Measurements from ENCODE around the gene NRAP. TPM values are rescaled to one million over a fixed set of nuclear protein-coding genes. Genes with fewer than 3 reads are reported as not detected.

NRAP gene
- total and polyA plus RNA-seq, 10 of the 15 experiments (the other 5 are each of a cell fraction or from before 2014, with no cell fraction given) = not detected

DNA sequence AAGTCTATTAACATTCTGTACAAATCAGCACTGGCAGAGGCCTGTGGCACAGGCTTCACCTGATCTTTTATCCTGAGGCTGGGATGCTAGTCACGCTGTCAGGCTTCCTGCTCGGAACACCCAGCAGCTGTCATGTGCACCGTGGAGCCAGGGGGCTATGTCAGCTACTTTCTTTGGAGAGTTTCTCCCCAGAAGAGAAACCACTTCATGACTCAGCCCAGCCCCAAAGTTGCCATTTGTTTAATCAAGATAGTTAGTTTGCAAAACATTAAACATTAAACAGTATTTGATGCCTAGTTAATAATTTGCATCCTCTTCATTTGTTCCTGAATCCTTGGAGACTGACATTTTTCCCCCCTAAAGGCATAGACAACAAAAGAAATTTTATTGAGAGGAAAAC is 111.1 kb downstream of the NRAP start, which contains the start of gene HABP2:
Gene HABP2, plus strand, starts transcription at position 353 of the 400 bp plus-strand sequence. CDS start 69 bp downstream, outside the sequence.
- ChIA-PET RAD21 (ENCODE audit: unreplicated experiment) (no interaction called here), SMC1A (ENCODE audit: uncharacterized antibody, unreplicated experiment) (no interaction called here), POLR2A (no interaction called here), CTCF (no interaction called here)
- no TSS peak for BruUV-seq (replicated peaks)
- no peak within 1 kb of the TSS for H2AFZ ChIP-seq (ENCODE audit: control insufficient read depth, low read depth, low read length)
- H3K4me1 ChIP-seq (ENCODE audit: control insufficient read depth, insufficient read depth, low read length) = no peaks in the 10 kb centered on the region; the same call in 1 of the 2 replicates
- no peak within 1 kb of the TSS for H3K4me3 ChIP-seq
- H3K27ac ChIP-seq (ENCODE audit: control insufficient read depth, insufficient read depth) = no peak within 1 kb of the TSS
- TF ChIP-seq CHD1 (IDR thresholded peaks at IDR 0.05; ENCODE audit: low read depth, low read length) = no peak
- no peak for TF ChIP-seq POU2F2 (IDR thresholded peaks at IDR 0.05; ENCODE audit: borderline replicate concordance, low read depth, low read length)
- TF ChIP-seq TCF3 (IDR thresholded peaks at IDR 0.05; ENCODE audit: borderline replicate concordance, insufficient read depth, low read depth, low read length) = no peak
- no peak for TF ChIP-seq RUNX3 (IDR thresholded peaks at IDR 0.05; ENCODE audit: low read length)
- TF ChIP-seq, protein P1, sequence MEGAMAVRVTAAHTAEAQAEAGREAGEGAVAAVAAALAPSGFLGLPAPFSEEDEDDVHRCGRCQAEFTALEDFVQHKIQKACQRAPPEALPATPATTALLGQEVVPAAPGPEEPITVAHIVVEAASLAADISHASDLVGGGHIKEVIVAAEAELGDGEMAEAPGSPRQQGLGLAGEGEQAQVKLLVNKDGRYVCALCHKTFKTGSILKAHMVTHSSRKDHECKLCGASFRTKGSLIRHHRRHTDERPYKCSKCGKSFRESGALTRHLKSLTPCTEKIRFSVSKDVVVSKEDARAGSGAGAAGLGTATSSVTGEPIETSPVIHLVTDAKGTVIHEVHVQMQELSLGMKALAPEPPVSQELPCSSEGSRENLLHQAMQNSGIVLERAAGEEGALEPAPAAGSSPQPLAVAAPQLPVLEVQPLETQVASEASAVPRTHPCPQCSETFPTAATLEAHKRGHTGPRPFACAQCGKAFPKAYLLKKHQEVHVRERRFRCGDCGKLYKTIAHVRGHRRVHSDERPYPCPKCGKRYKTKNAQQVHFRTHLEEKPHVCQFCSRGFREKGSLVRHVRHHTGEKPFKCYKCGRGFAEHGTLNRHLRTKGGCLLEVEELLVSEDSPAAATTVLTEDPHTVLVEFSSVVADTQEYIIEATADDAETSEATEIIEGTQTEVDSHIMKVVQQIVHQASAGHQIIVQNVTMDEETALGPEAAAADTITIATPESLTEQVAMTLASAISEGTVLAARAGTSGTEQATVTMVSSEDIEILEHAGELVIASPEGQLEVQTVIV (IDR thresholded peaks at IDR 0.05; ENCODE audit: borderline replicate concordance, partially characterized antibody) = no peak
- no peaks in the 10 kb centered on the region for H3K36me3 ChIP-seq (ENCODE audit: control insufficient read depth in 2 of 2, insufficient read depth in 2 of 2, low read length in 1 of 2)
- FAIRE-seq (no peak), DNase-seq (ENCODE audit: low read depth, low spot score) (no peak), ATAC-seq (no peak)
- in situ Hi-C loops (cut with MboI) (no loop called here), intact Hi-C loops (cut with micrococcal nuclease; ENCODE audit: unreplicated experiment) (no loop called here)
- no peaks in the 10 kb centered on the region for H4K20me1 ChIP-seq (ENCODE audit: control insufficient read depth, insufficient read depth)
- no peaks in the 10 kb centered on the region for H3K79me2 ChIP-seq (ENCODE audit: control insufficient read depth, insufficient read depth, low read length)
- peaks cover 0 to 4% of the 10 kb centered on the region in 2 experiments; a peak in 3 of 4 replicates for H3K27me3 ChIP-seq (replicated peaks in 1 of 2; ENCODE audit: control insufficient read depth in 2 of 2, insufficient read depth in 2 of 2, low read length in 1 of 2)
- H3K4me2 ChIP-seq (ENCODE audit: control insufficient read depth, insufficient read depth) = no peak within 1 kb of the TSS
- H3K9me3 ChIP-seq (replicated peaks; ENCODE audit: control insufficient read depth, insufficient read depth, low read length) = no peaks in the 10 kb centered on the region; the same call in 2 of the 3 replicates
- H3K9ac ChIP-seq (ENCODE audit: control insufficient read depth, insufficient read depth, low read length) = no peak within 1 kb of the TSS
- WGBS (ENCODE audit: insufficient coverage, insufficient replicate concordance, low lambda C conversion rate, missing lambda C conversion rate) = 62% methylated on average over 3 of the region's 3 CpGs

DNA sequence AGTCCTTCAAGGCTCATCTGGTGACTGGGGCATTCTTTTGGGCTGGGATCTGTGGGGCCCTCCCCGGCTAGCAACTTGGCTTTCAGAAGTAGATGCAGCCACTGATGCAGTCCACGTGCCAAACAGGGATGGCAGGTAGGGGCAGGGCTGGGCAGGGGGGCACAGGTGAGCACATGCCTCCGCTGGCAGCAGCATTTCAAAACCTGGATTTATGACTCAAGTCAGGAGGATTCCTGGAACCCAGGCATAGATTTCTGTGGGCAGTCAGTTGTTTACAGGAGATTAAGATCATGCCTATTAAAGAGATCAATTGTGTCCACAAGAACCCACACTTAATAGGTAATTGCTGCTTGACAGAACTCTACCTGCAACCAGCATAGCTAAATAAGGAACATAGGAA is 111.8 kb downstream of the NRAP start:
- H3K4me3 ChIP-seq = no peak overlapping the region
- H3K9ac ChIP-seq (ENCODE audit: control insufficient read depth, insufficient read depth, low read length) = no peak overlapping the region
- H2AFZ ChIP-seq (ENCODE audit: control insufficient read depth, low read depth, low read length) = no peak overlapping the region
- WGBS (ENCODE audit: insufficient coverage, insufficient replicate concordance, low lambda C conversion rate, missing lambda C conversion rate) = 56% methylated on average over 2 of the region's 3 CpGs
- H3K4me2 ChIP-seq (ENCODE audit: control insufficient read depth, insufficient read depth) = no peak overlapping the region
- CTCF ChIA-PET = no interaction called here
- peaks cover 0 to 3% of the 10 kb centered on the region in 2 experiments; a peak in 3 of 4 replicates for H3K27me3 ChIP-seq (replicated peaks in 1 of 2; ENCODE audit: control insufficient read depth in 2 of 2, insufficient read depth in 2 of 2, low read length in 1 of 2)
- H3K9me3 ChIP-seq (replicated peaks; ENCODE audit: control insufficient read depth, insufficient read depth, low read length) = no peaks in the 10 kb centered on the region; the same call in 2 of the 3 replicates
- ATAC-seq (no peak), DNase-seq (ENCODE audit: low read depth, low spot score) (no peak), FAIRE-seq (no peak)
- no TSS peak for BruUV-seq (replicated peaks)
- H3K36me3 ChIP-seq (ENCODE audit: control insufficient read depth in 2 of 2, insufficient read depth in 2 of 2, low read length in 1 of 2) = no peaks in the 10 kb centered on the region
- H3K4me1 ChIP-seq (ENCODE audit: control insufficient read depth, insufficient read depth, low read length) = no peaks in the 10 kb centered on the region; the same call in 1 of the 2 replicates
- H4K20me1 ChIP-seq (ENCODE audit: control insufficient read depth, insufficient read depth) = no peaks in the 10 kb centered on the region
- H3K79me2 ChIP-seq (ENCODE audit: control insufficient read depth, insufficient read depth, low read length) = no peaks in the 10 kb centered on the region
- RAD21 ChIA-PET (ENCODE audit: unreplicated experiment) = no interaction called here
- intact Hi-C loops (cut with micrococcal nuclease; ENCODE audit: unreplicated experiment) = no loop called here
- in situ Hi-C loops (cut with MboI) = no loop called here
- POLR2A ChIA-PET = no interaction called here
- no peak overlapping the region for H3K27ac ChIP-seq (ENCODE audit: control insufficient read depth, insufficient read depth)
- SMC1A ChIA-PET (ENCODE audit: uncharacterized antibody, unreplicated experiment) = no interaction called here
- no peak for TF ChIP-seq KLF5 (IDR thresholded peaks at IDR 0.05; ENCODE audit: partially characterized antibody)
- TF ChIP-seq, protein P2, sequence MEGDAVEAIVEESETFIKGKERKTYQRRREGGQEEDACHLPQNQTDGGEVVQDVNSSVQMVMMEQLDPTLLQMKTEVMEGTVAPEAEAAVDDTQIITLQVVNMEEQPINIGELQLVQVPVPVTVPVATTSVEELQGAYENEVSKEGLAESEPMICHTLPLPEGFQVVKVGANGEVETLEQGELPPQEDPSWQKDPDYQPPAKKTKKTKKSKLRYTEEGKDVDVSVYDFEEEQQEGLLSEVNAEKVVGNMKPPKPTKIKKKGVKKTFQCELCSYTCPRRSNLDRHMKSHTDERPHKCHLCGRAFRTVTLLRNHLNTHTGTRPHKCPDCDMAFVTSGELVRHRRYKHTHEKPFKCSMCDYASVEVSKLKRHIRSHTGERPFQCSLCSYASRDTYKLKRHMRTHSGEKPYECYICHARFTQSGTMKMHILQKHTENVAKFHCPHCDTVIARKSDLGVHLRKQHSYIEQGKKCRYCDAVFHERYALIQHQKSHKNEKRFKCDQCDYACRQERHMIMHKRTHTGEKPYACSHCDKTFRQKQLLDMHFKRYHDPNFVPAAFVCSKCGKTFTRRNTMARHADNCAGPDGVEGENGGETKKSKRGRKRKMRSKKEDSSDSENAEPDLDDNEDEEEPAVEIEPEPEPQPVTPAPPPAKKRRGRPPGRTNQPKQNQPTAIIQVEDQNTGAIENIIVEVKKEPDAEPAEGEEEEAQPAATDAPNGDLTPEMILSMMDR (IDR thresholded peaks at IDR 0.05 in 2 of 3, conservative IDR thresholded peaks at IDR 0.05 in 1 of 3; ENCODE audit: control insufficient read depth in 2 of 3, extremely low read depth in 1 of 3, insufficient read depth in 1 of 3, low read depth in 3 of 3, low read length in 3 of 3) = no peak
- TF ChIP-seq ZBED1 (IDR thresholded peaks at IDR 0.05; ENCODE audit: borderline replicate concordance) = no peak
- TF ChIP-seq MYC (IDR thresholded peaks at IDR 0.05; ENCODE audit: insufficient read depth, insufficient read length, insufficient replicate concordance, low read length, severe bottlenecking) = no peak

Data from GM12878 (cell line).